ENCODE measurements around the gene HS3ST5. TPM values are rescaled to one million over a fixed set of nuclear protein-coding genes. Genes with fewer than 3 reads are reported as not detected.

HS3ST5 gene
- total and polyA plus RNA-seq, 10 donors = not detected

- Histone ChIP-seq H3K36me3 (no peaks in the 10 kb centered on the region), H3K27ac (no peak overlapping the region), H3K9me3 (peaks cover 0 to 4% (median 0%) of the 10 kb centered on the region in 8 donors), H3K4me1 (no peaks in the 10 kb centered on the region), H3K27me3 (replicated peaks in 1 of 7) (no peaks in the 10 kb centered on the region), H3K4me3 (no peak overlapping the region)
- no peak for TF ChIP-seq CTCF (IDR thresholded peaks at IDR 0.05 in 8 of 11, conservative IDR thresholded peaks at IDR 0.05 in 3 of 11)
- TF ChIP-seq POLR2A (IDR thresholded peaks at IDR 0.05) = no peak
- TF ChIP-seq POLR2AphosphoS5 (IDR thresholded peaks at IDR 0.05) = no peak
- 80 to 91% (median 84%) methylated on average over 4 of the region's 4 CpGs for WGBS, 5 donors
- intact Hi-C loops (cut with DNase I; ENCODE audit: low total_unique reads) = no loop called here
- no peak for DNase-seq
Observed at GRCh38 chr6:114210467-114210866, 132.4 kb downstream of the HS3ST5 start.

GRCh38 chr6:114203460-114203859 is 139.4 kb downstream of the HS3ST5 start:
- no peaks in the 10 kb centered on the region for H3K4me1 ChIP-seq
- peaks cover 0 to 9% (median 0%) of the 10 kb centered on the region in 7 donors for H3K27me3 ChIP-seq (replicated peaks in 1 of 7)
- no peaks in the 10 kb centered on the region for H3K9me3 ChIP-seq
- no peak overlapping the region for H3K27ac ChIP-seq
- WGBS, 5 donors = 82 to 91% (median 83%) methylated on average over 3 of the region's 3 CpGs
- intact Hi-C loops (cut with DNase I; ENCODE audit: low total_unique reads) = no loop called here
- no peak for DNase-seq
- TF ChIP-seq CTCF (IDR thresholded peaks at IDR 0.05 in 8 of 11, conservative IDR thresholded peaks at IDR 0.05 in 3 of 11) = no peak
- no peak for TF ChIP-seq POLR2AphosphoS5 (IDR thresholded peaks at IDR 0.05)
- TF ChIP-seq POLR2A (IDR thresholded peaks at IDR 0.05) = no peak
- H3K36me3 ChIP-seq = no peaks in the 10 kb centered on the region
- no peak overlapping the region for H3K4me3 ChIP-seq

- DNase-seq = no peak
- H3K9me3 ChIP-seq = no peaks in the 10 kb centered on the region
- H3K27me3 ChIP-seq (replicated peaks in 1 of 7) = peaks cover 0 to 9% (median 0%) of the 10 kb centered on the region in 7 donors
- no peaks in the 10 kb centered on the region for H3K36me3 ChIP-seq
- H3K4me1 ChIP-seq = no peaks in the 10 kb centered on the region
- TF ChIP-seq CTCF (IDR thresholded peaks at IDR 0.05 in 8 of 11, conservative IDR thresholded peaks at IDR 0.05 in 3 of 11) (no peak), POLR2AphosphoS5 (IDR thresholded peaks at IDR 0.05) (no peak), POLR2A (IDR thresholded peaks at IDR 0.05) (no peak)
- no peak overlapping the region for H3K27ac ChIP-seq
- intact Hi-C loops (cut with DNase I; ENCODE audit: low total_unique reads) = no loop called here
- H3K4me3 ChIP-seq = no peak overlapping the region
Observed at GRCh38 chr6:114202389-114202788, 140.4 kb downstream of the HS3ST5 start.

- Histone ChIP-seq H3K4me3 (no peak overlapping the region), H3K27me3 (replicated peaks in 1 of 7) (peaks cover 0 to 9% (median 0%) of the 10 kb centered on the region in 7 donors), H3K36me3 (no peaks in the 10 kb centered on the region), H3K27ac (no peak overlapping the region), H3K4me1 (no peaks in the 10 kb centered on the region), H3K9me3 (no peaks in the 10 kb centered on the region)
- no peak for DNase-seq
- WGBS, 5 donors = 74 to 88% (median 84%) methylated on average over 3 of the region's 3 CpGs
- no peak for TF ChIP-seq POLR2A (IDR thresholded peaks at IDR 0.05)
- no peak for TF ChIP-seq CTCF (IDR thresholded peaks at IDR 0.05 in 8 of 11, conservative IDR thresholded peaks at IDR 0.05 in 3 of 11)
- no peak for TF ChIP-seq POLR2AphosphoS5 (IDR thresholded peaks at IDR 0.05)
- intact Hi-C loops (cut with DNase I; ENCODE audit: low total_unique reads) = no loop called here
Observed at GRCh38 chr6:114200891-114201290, 141.9 kb downstream of the HS3ST5 start.
